ENCODE measurements around the gene ARAF.
"Not testable (repeated sequence)": the region's sequence is repeated elsewhere in the genome, so short reads cannot be mapped to it uniquely, and the experiment has no call there.

Gene ARAF

DNA sequence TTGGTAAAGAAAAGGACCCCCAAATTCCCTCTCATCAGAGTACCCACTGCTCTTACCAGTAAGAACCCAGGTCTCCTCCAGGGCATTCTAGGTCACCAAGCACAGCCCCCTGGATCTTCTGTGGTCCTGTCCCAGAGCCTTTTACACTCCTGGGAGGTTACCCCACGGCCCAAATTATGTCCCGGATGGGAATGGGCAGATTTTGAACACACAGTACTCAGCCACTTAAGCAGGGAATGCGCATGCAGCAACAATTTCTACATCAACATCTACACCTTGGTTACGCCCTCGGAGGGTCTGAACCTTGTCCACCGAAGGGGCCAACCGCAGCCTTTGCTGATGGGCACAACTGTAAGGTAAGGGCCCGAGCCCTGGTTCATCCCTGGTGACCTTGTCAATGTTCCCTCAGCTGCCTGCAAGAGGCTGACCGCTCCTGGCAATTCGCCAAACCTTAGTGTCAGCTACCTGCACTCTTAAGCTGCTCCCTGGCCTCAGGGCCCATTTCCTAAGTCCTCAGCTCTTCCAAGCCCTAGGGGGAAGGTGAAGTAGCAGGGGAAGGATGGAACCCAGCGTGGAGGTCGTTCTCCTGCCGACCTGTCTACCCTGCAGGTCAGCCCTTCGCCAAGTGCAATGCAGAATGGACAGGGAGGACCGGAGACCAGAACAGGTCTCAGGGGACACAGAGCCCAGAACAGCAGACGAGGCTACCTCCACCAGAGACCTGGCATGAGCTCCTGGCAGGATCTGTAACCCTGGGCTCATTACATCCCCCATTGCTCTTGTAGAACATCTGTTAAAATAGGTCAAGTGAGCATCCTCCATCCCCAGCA lies 27.1 kb downstream of the ARAF start:
- Histone ChIP-seq H3K36me3 (ENCODE audit: insufficient read depth, low read length) (no peaks in the 10 kb centered on the region), H3K9ac (ENCODE audit: low read length) (no peak overlapping the region), H3K4me1 (ENCODE audit: insufficient read depth, low read length) (no peaks in the 10 kb centered on the region), H3K27me3 (ENCODE audit: control insufficient read depth in 1 of 2, insufficient read depth in 2 of 2, low read length in 2 of 2) (no peaks in the 10 kb centered on the region), H3K27ac (ENCODE audit: low read depth, low read length) (no peak overlapping the region), H3K4me3 (ENCODE audit: low read depth in 1 of 2, low read length in 2 of 2) (no peak overlapping the region), H3K9me3 (ENCODE audit: low read length) (no peaks in the 10 kb centered on the region)

DNA sequence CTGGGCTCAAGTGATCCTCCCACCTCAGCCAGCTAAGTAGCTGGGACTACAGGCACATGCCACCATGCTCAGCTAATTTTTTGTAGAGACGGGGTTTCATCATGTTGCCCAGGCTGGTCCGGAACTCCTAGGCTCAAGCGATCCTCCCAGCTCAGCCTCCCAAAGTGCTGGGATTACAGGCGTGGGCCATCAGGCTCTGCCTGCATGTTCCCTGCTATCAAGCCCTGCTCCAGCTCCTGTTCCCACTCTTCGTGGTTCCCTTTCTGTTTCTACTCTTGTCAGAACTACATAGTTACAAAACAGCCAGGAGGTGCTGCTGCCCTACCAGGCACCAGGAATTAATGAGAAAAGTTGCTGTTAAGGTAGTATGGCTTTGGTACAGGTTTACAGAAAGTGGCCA lies 30.0 kb downstream of the ARAF start:
- no peak overlapping the region for H3K9ac ChIP-seq (ENCODE audit: low read length)
- no peaks in the 10 kb centered on the region for H3K27me3 ChIP-seq (ENCODE audit: control insufficient read depth in 1 of 2, insufficient read depth in 2 of 2, low read length in 2 of 2)
- H3K4me3 ChIP-seq (ENCODE audit: low read depth in 1 of 2, low read length in 2 of 2), result no peak overlapping the region
- H3K36me3 ChIP-seq (ENCODE audit: insufficient read depth, low read length), result no peaks in the 10 kb centered on the region
- H3K4me1 ChIP-seq (ENCODE audit: insufficient read depth, low read length), result no peaks in the 10 kb centered on the region
- H3K9me3 ChIP-seq (ENCODE audit: low read length), result peaks cover under 1% of the 10 kb centered on the region
- H3K27ac ChIP-seq (ENCODE audit: low read depth, low read length), result no peak overlapping the region

DNA sequence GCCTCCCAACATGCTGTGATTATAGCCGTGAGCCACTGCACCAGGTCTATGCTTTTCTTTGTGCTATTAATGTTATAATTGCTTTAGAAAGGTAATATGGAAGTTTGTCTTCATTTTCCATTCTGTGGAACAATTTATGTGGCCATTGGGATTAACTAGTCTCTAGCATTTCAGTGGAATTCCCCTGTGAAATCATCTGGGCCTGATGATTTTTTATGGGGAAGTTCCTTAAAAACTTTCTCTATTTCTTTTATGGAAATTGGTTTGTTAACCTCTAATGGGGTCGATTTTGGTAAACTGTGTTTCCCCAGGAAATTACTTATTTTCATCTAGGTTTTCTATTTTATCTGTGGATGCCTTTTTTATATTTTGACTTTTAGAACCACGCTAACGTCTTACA lies 32.5 kb downstream of the ARAF start:
- Histone ChIP-seq H3K4me3 (ENCODE audit: low read depth in 1 of 2, low read length in 2 of 2) (no peak overlapping the region), H3K9ac (ENCODE audit: low read length) (no peak overlapping the region), H3K36me3 (ENCODE audit: insufficient read depth, low read length) (no peaks in the 10 kb centered on the region), H3K27ac (ENCODE audit: low read depth, low read length) (no peak overlapping the region), H3K9me3 (ENCODE audit: low read length) (peaks cover 9% of the 10 kb centered on the region), H3K27me3 (ENCODE audit: control insufficient read depth in 1 of 2, insufficient read depth in 2 of 2, low read length in 2 of 2) (no peaks in the 10 kb centered on the region), H3K4me1 (ENCODE audit: insufficient read depth, low read length) (no peaks in the 10 kb centered on the region)

DNA sequence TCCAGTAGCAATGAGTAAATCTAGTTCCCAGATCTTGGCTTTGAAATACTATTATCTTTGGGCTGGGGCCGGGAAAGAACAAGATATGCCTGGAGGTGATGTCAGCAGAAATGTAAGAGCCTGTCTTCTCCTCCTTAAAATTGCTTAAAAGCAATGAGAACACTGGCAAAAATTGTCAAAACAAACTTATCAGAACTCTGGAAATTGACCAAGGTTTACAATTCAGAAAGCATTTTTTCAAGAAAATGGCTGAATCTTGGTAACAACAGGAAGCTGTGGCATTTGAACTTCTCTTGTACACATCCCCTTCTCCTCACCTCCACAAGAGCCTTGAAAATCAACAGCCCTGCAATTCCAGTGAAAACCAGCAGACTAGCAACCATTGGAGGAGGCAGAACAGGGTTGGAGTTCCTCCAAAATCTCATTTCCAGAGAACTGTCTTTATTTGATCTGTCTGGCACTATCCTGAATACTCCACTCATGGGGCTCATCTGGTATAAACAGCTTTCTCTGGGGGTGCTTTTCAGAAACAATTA lies 34.8 kb downstream of the ARAF start:
- Histone ChIP-seq H3K36me3 (ENCODE audit: insufficient read depth, low read length) (no peaks in the 10 kb centered on the region), H3K27me3 (ENCODE audit: control insufficient read depth in 1 of 2, insufficient read depth in 2 of 2, low read length in 2 of 2) (no peaks in the 10 kb centered on the region), H3K27ac (ENCODE audit: low read depth, low read length) (no peak overlapping the region)

DNA sequence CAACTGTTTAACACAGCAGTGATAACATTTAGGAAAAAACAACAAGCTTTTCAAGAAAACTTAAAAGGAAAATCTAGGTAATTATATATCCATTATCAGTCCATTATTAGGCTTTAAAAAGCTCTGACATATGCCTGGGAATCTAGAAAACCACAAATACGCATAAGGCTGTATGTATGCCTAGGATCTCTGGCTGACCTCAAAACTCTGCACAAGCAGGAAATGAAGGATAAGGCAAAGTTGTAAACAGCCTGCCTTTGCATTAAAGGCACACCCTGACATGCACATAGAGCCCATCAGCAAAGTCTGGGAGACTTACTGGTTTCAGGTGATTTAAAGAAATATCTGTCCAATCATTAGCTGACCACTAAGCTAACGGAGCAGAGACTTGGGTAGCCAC lies 35.3 kb downstream of the ARAF start:
- peaks cover 9% of the 10 kb centered on the region for H3K9me3 ChIP-seq (ENCODE audit: low read length)
- no peaks in the 10 kb centered on the region for H3K27me3 ChIP-seq (ENCODE audit: control insufficient read depth in 1 of 2, insufficient read depth in 2 of 2, low read length in 2 of 2)
- H3K27ac ChIP-seq (ENCODE audit: low read depth, low read length), result no peak overlapping the region
- H3K4me1 ChIP-seq (ENCODE audit: insufficient read depth, low read length), result no peaks in the 10 kb centered on the region
- no peak overlapping the region for H3K9ac ChIP-seq (ENCODE audit: low read length)
- no peaks in the 10 kb centered on the region for H3K36me3 ChIP-seq (ENCODE audit: insufficient read depth, low read length)
- H3K4me3 ChIP-seq (ENCODE audit: low read depth in 1 of 2, low read length in 2 of 2), result no peak overlapping the region

More for the DNA sequence above, 34.8 kb downstream of the ARAF start:
- H3K9me3 ChIP-seq (ENCODE audit: low read length), result peaks cover 9% of the 10 kb centered on the region
- no peaks in the 10 kb centered on the region for H3K4me1 ChIP-seq (ENCODE audit: insufficient read depth, low read length)
- no peak overlapping the region for H3K4me3 ChIP-seq (ENCODE audit: low read depth in 1 of 2, low read length in 2 of 2)
- no peak overlapping the region for H3K9ac ChIP-seq (ENCODE audit: low read length)

DNA sequence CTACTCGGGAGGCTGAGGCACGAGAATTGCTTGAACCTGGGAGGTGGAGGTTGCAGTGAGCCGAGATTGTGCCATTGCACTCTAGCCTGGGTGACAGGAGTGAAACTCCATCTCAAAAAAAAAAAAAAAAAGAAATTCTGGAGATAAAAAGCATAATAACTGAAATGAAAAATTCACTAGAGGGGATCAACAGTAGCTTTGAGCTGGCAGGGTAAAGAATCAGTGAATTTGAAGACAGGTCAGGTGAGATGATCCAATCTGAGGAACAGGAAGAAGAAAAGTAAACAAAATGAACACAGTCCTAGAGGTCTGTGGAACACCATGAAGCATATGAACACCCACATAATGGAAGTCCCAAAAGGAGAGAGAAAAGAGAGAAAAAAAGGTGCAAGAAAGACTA lies 36.2 kb downstream of the ARAF start:
- no peak overlapping the region for H3K4me3 ChIP-seq (ENCODE audit: low read depth in 1 of 2, low read length in 2 of 2)
- no peak overlapping the region for H3K27ac ChIP-seq (ENCODE audit: low read depth, low read length)
- no peak overlapping the region for H3K9ac ChIP-seq (ENCODE audit: low read length)
- no peaks in the 10 kb centered on the region for H3K36me3 ChIP-seq (ENCODE audit: insufficient read depth, low read length)
- H3K4me1 ChIP-seq (ENCODE audit: insufficient read depth, low read length), result no peaks in the 10 kb centered on the region
- no peaks in the 10 kb centered on the region for H3K27me3 ChIP-seq (ENCODE audit: control insufficient read depth in 1 of 2, insufficient read depth in 2 of 2, low read length in 2 of 2)
- peaks cover 9% of the 10 kb centered on the region for H3K9me3 ChIP-seq (ENCODE audit: low read length)

DNA sequence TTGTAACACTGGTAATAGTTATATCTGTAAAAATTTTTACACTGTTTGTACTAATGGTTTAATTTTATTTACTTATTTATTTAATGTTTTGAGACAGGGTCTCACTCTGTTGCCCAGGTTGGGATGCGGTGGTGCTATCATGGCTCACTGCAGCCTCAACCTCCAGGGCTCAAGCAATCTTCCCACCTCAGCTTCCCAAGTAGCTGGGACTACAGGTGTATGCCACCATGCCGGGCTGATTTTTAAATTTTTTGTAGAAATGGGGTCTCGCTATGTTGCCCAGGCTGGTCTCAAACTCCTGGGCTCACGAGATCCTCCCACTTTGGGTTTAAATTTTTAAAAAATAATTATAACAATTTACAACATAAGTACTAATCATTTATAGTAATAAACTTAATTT lies 42.1 kb downstream of the ARAF start:
- not testable (repeated sequence) for H3K9ac ChIP-seq (ENCODE audit: low read length); H3K4me3 ChIP-seq (ENCODE audit: low read depth in 1 of 2, low read length in 2 of 2); H3K9me3 ChIP-seq (ENCODE audit: low read length); H3K27me3 ChIP-seq (ENCODE audit: control insufficient read depth in 1 of 2, insufficient read depth in 2 of 2, low read length in 2 of 2); H3K36me3 ChIP-seq (ENCODE audit: insufficient read depth, low read length); H3K27ac ChIP-seq (ENCODE audit: low read depth, low read length); H3K4me1 ChIP-seq (ENCODE audit: insufficient read depth, low read length)

DNA sequence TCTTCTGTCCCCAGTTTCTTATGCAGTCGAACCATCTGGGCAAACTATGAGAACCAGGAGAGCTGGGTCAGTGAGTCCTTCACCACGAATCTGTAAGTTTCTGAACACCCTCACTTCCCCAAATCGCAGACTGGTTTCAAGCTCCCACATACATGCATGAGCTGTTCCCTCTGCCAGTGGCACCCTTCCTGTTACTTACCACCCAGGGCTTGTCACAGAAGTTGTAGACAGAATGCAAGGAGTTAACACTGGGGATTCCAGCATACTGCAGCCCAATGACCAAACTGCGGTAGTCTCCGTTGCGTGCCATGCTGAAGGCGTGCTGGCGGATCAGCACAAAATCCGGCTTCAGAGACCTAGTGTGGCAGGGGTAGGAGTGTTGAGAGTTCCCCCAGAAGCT lies 44.0 kb downstream of the ARAF start:
- Histone ChIP-seq H3K9ac (ENCODE audit: low read length) (no peak overlapping the region), H3K9me3 (ENCODE audit: low read length) (no peaks in the 10 kb centered on the region), H3K27me3 (ENCODE audit: control insufficient read depth in 1 of 2, insufficient read depth in 2 of 2, low read length in 2 of 2) (no peaks in the 10 kb centered on the region), H3K4me1 (ENCODE audit: insufficient read depth, low read length) (no peaks in the 10 kb centered on the region), H3K27ac (ENCODE audit: low read depth, low read length) (no peak overlapping the region), H3K36me3 (ENCODE audit: insufficient read depth, low read length) (no peaks in the 10 kb centered on the region), H3K4me3 (ENCODE audit: low read depth in 1 of 2, low read length in 2 of 2) (no peak overlapping the region)

DNA sequence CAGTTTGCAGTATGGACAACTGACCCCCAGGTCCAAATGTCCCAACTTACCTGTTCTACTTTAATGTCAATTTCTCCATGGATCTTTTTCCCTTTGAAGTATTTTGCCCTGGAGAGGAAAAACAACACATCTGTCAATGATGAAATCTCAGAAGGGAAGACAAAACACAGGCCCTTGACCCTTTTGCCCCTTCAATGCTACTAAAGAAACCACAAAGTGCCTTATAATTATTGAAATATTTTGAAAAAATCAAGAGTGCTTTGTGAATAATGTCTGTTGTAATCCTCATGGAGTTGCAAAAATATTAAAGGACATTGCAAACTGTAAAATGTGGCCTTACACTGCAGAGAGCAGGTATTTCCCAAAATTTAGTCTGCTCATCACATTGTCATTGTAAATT lies 46.1 kb downstream of the ARAF start:
- Histone ChIP-seq H3K27me3 (ENCODE audit: control insufficient read depth in 1 of 2, insufficient read depth in 2 of 2, low read length in 2 of 2) (no peaks in the 10 kb centered on the region), H3K9ac (ENCODE audit: low read length) (no peak overlapping the region), H3K27ac (ENCODE audit: low read depth, low read length) (no peak overlapping the region), H3K4me3 (ENCODE audit: low read depth in 1 of 2, low read length in 2 of 2) (no peak overlapping the region), H3K36me3 (ENCODE audit: insufficient read depth, low read length) (no peaks in the 10 kb centered on the region), H3K4me1 (ENCODE audit: insufficient read depth, low read length) (no peaks in the 10 kb centered on the region), H3K9me3 (ENCODE audit: low read length) (no peaks in the 10 kb centered on the region)

DNA sequence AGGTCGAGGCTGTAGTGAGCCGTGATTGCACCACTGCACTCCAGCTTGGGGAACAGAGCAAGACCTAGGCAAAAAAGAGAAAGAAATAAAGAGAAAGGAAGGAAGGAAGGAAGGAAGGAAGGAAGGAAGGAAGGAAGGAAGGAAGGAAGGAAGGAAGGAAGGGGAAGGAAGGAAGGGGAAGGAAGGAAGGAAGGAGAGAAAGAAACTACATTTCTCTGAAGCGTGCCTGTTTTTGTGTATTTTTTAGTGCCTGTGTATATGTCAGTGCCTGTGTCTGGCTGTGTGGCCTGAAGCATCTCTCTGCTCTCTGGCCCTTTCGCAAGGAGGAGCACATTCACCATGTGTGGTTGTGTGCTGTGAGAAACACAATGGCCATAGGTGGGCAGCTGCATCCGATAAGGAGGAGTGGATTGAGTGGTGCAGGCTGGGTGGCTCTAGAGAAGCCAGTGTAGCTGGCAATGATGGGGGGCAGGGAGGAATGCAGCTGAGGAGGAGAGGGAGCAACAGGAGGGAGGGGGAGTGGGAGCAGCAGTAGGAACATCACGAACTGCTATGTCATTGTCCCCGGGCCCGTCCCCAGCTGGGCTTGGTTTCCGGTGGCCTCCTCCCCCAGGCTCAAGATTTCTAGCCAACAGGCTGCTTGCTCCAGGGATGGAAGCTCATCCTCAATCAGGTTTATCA lies 47.3 kb downstream of the ARAF start:
- no peak overlapping the region for H3K4me3 ChIP-seq (ENCODE audit: low read depth in 1 of 2, low read length in 2 of 2)
- no peaks in the 10 kb centered on the region for H3K36me3 ChIP-seq (ENCODE audit: insufficient read depth, low read length)
- no peaks in the 10 kb centered on the region for H3K9me3 ChIP-seq (ENCODE audit: low read length)
- H3K27me3 ChIP-seq (ENCODE audit: control insufficient read depth in 1 of 2, insufficient read depth in 2 of 2, low read length in 2 of 2), result no peaks in the 10 kb centered on the region
- H3K27ac ChIP-seq (ENCODE audit: low read depth, low read length), result no peak overlapping the region
- no peak overlapping the region for H3K9ac ChIP-seq (ENCODE audit: low read length)
- H3K4me1 ChIP-seq (ENCODE audit: insufficient read depth, low read length), result no peaks in the 10 kb centered on the region

DNA sequence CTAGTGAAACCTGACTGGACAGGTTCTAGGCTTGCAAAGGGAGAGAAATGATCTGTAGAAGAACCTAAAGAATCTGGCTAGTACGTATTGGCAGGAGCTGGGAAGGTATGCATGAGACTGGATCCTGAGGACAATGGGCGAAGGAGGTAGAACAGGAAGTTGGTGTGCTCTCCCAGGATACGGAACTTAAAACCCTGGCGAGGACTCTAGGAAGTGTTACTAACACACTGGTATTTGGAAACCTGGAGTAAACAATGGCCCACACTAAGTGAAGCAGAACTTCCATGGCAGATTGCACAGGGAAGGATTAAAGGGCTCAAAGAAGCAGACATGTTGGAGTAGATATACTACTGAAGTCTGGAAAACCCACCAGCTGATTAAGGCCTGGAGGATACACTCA lies 49.5 kb downstream of the ARAF start:
- Histone ChIP-seq H3K4me3 (ENCODE audit: low read depth in 1 of 2, low read length in 2 of 2) (no peak overlapping the region), H3K27me3 (ENCODE audit: control insufficient read depth in 1 of 2, insufficient read depth in 2 of 2, low read length in 2 of 2) (no peaks in the 10 kb centered on the region), H3K4me1 (ENCODE audit: insufficient read depth, low read length) (no peaks in the 10 kb centered on the region), H3K9ac (ENCODE audit: low read length) (no peak overlapping the region), H3K9me3 (ENCODE audit: low read length) (no peaks in the 10 kb centered on the region), H3K36me3 (ENCODE audit: insufficient read depth, low read length) (no peaks in the 10 kb centered on the region), H3K27ac (ENCODE audit: low read depth, low read length) (no peak overlapping the region)

Data from muscle layer of colon (tissue), 2 donors.